22Rv1 (cell line): Measurements from ENCODE around the gene STXBP1.
A peak's percentile ranks its signal among the peaks of the same experiment; 100 is the strongest.

Source experiments
- H3K27ac ChIP-seq: fragments of 450-650 bp; 2 replicates; pipeline ENCODE4 v1.5.1; 2017
- CTCF ChIP-seq: fragments of 450-650 bp; IDR thresholded peaks from 2 replicates; pipeline ENCODE4 v1.5.1; 2017; ENCODE audit warnings: mild to moderate bottlenecking
- ZFX ChIP-seq: fragments of 450-650 bp; IDR thresholded peaks from 2 replicates; pipeline ENCODE4 v1.6.1; 2017; ENCODE audit warnings: antibody characterized with exemption, borderline replicate concordance

The STXBP1 gene

GRCh38 chr9:127734747-127735529 is 122.9 kb downstream of the STXBP1 start, which contains the start of gene TOR2A:
TOR2A (minus strand) TSS chr9:127735294; CDS start chr9:127735270, 24 bp downstream.
- peak within 1 kb of the TSS; percentile 89 for H3K27ac ChIP-seq
- TF ChIP-seq ZFX (no peak), CTCF (peak; percentile 76)

- TF ChIP-seq ZFX, result no peak
- peak; percentile 19 for TF ChIP-seq CTCF
- peak overlapping the region; percentile 89 for H3K27ac ChIP-seq
These were observed 123.6 kb downstream of the STXBP1 start for GRCh38 chr9:127735530-127736185.

GRCh38 chr9:127738666-127739065 is 126.6 kb downstream of the STXBP1 start:
- no peak overlapping the region for H3K27ac ChIP-seq

GRCh38 chr9:127739614-127740330 is 127.7 kb downstream of the STXBP1 start:
- TF ChIP-seq ZFX (no peak), CTCF (no peak)
- H3K27ac ChIP-seq, result peak overlapping the region; percentile 65

More at GRCh38 chr9:127738666-127739065, 126.6 kb downstream of the STXBP1 start:
- no peak for TF ChIP-seq ZFX
- TF ChIP-seq CTCF, result no peak

GRCh38 chr9:127741831-127742434 is 129.9 kb downstream of the STXBP1 start:
- peak overlapping the region; percentile 65 for H3K27ac ChIP-seq
- TF ChIP-seq ZFX, result no peak
- TF ChIP-seq CTCF, result 0 out of 2 replicates have a peak, but pooled peaks have one; percentile 7
